Activated CD4-positive, alpha-beta T cell treated with anti-CD3 and anti-CD28 coated beads for 36 hours (primary cell): Measurements from ENCODE around the gene STK38L. TPM values are rescaled to one million over a fixed set of nuclear protein-coding genes. Genes with fewer than 3 reads are reported as not detected.

ENCODE experiments used
- ATAC-seq: fragments of 200-7000 bp; cut with Tn5 transposase; one replicate; pipeline ENCODE4 v1.10.0; 2021; ENCODE audit warnings: mild to moderate bottlenecking, moderate library complexity
- CTCF ChIA-PET: fragments of 350-600 bp; sonication (Branson Sonifier 250); formaldehyde crosslinking; loops from one replicate; lab custom pipeline; 2021; ENCODE audit warnings: antibody characterized with exemption; lab: Charles Lee
- POLR2A ChIA-PET: fragments of 350-600 bp; sonication (Branson Sonifier 250); formaldehyde crosslinking; loops from one replicate; lab custom pipeline; 2021; ENCODE audit warnings: antibody characterized with exemption, inconsistent platforms; lab: Charles Lee
- DNase-seq: peaks from one replicate; pipeline ENCODE4 v3.0.0-alpha.2; 2020
- H3K27ac Mint-ChIP-seq: one replicate; pipeline ENCODE4 v1.8.0; 2021; ENCODE audit warnings: mixed read lengths
- H3K27me3 Mint-ChIP-seq: one replicate; pipeline ENCODE4 v1.8.0; 2021; ENCODE audit warnings: mixed read lengths
- H3K36me3 Mint-ChIP-seq: one replicate; pipeline ENCODE4 v1.8.0; 2021; ENCODE audit warnings: low read depth, mixed read lengths
- H3K4me1 Mint-ChIP-seq: one replicate; pipeline ENCODE4 v1.8.0; 2021; ENCODE audit warnings: mixed read lengths
- H3K4me3 Mint-ChIP-seq: one replicate; pipeline ENCODE4 v1.8.0; 2021; ENCODE audit warnings: mild to moderate bottlenecking, moderate library complexity, mixed read lengths
- H3K9me3 Mint-ChIP-seq: one replicate; pipeline ENCODE4 v1.8.0; 2021; ENCODE audit warnings: low read depth, mixed read lengths
- intact Hi-C, 2 experiments: fragments of 100-400 bp; cut with DNase I in 1 of 2; cut with micrococcal nuclease in 1 of 2; formaldehyde crosslinking; loops; one replicate each; pipeline versions ENCODE4 v1.14.2 to v1.15.1; 2022 to 2024; cut with DNase I, micrococcal nuclease
- total RNA-seq, 2 experiments: library from RNA; stranded (reverse); gene quantifications; one replicate each; pipeline ENCODE4 v1.2.3, GENCODE V29; 2021

STK38L gene
- total RNA-seq, 2 experiments from 2014 or later, result 24.9 to 30.4 TPM

- POLR2A ChIA-PET, result no interaction called here
- Mint-ChIP-seq H3K27ac (no peak overlapping the region), H3K9me3 (no peaks in the 10 kb centered on the region), H3K27me3 (no peaks in the 10 kb centered on the region), H3K4me3 (no peak overlapping the region), H3K4me1 (peaks cover 8% of the 10 kb centered on the region), H3K36me3 (peaks cover 4% of the 10 kb centered on the region)
- CTCF ChIA-PET, result no interaction called here
- intact Hi-C loops, result no loop called here
- ATAC-seq (no peak), DNase-seq (no peak)
Measured at GRCh38 chr12:27293463-27293862, 49.4 kb downstream of the STK38L start.

GRCh38 chr12:27296674-27297073 is 52.6 kb downstream of the STK38L start:
- Mint-ChIP-seq H3K36me3 (peaks cover 13% of the 10 kb centered on the region), H3K9me3 (no peaks in the 10 kb centered on the region), H3K27me3 (no peaks in the 10 kb centered on the region), H3K4me1 (peaks cover 8% of the 10 kb centered on the region), H3K27ac (no peak overlapping the region), H3K4me3 (no peak overlapping the region)
- intact Hi-C loops, result loop anchor here in 1 of 2 experiments (1.0 to 2.0 kb wide), 2 partner anchors 52 to 116 kb away; partner anchors contain the start of gene STK38L
- POLR2A ChIA-PET, result no interaction called here
- DNase-seq (no peak), ATAC-seq (no peak)
- CTCF ChIA-PET, result interaction anchor here (0.6 to 1.9 kb wide), 6 partner anchors 9 to 161 kb away, joined by 3 to 24 read pairs (median 3); no protein-coding TSS in a partner anchor

DNA sequence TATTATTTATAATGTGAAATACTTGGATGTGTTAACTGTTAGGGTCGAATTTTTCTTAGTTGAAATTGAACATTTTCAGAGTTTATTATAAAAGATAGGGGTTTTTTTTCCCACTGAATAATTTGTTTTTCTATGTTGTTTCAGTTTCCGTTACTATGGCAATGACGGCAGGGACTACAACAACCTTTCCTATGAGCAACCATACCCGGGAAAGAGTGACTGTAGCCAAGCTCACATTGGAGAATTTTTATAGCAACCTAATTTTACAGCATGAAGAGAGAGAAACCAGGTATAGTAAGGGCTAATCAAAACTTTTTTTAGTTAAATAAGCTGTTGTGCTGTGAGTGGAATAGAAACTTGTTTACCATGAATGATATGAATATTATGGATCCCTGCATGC is 53.5 kb downstream of the STK38L start:
- ATAC-seq (peak; percentile 65), DNase-seq (peak; percentile 18)
- ChIA-PET CTCF (interaction anchor here (0.5 to 1.9 kb wide), 5 partner anchors 8 to 258 kb away, joined by 3 to 24 read pairs (median 3); no protein-coding TSS in a partner anchor), POLR2A (interaction anchor here (0.7 kb wide), 1 partner anchor 16 kb away, joined by 3 read pairs; no protein-coding TSS in a partner anchor)
- no peaks in the 10 kb centered on the region for H3K9me3 Mint-ChIP-seq
- no peaks in the 10 kb centered on the region for H3K27me3 Mint-ChIP-seq
- H3K4me1 Mint-ChIP-seq, result peaks cover 8% of the 10 kb centered on the region
- peak overlapping the region; percentile 63 for H3K27ac Mint-ChIP-seq
- peaks cover 13% of the 10 kb centered on the region for H3K36me3 Mint-ChIP-seq
- no peak overlapping the region for H3K4me3 Mint-ChIP-seq
- intact Hi-C loops, result loop anchor here in 1 of 2 experiments (1.0 to 2.0 kb wide), 2 partner anchors 53 to 117 kb away; partner anchors contain the start of gene STK38L

DNA sequence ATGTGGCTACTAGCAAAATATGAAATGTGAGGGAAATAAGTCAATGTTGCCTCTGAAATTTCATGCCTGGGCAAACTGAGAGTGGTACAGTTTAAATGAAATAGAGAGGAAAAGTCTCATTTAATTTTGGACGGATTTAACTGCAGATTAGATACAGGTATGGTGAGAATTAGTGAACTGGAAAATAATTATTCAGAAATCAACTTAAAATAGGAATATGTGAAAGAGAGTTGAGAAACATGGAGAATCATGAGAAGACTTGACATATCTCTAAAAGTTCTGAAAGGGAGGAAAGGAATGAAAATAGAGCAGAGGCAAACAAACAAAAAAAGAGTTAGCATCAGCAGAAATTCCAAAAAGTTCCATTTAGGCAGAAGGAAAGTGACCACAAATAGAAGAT is 55.0 kb downstream of the STK38L start:
- CTCF ChIA-PET, result interaction anchor here (0.7 to 1.5 kb wide), 2 partner anchors 13 to 158 kb away, joined by 3 to 4 read pairs; no protein-coding TSS in a partner anchor
- no peak for ATAC-seq
- POLR2A ChIA-PET, result no interaction called here
- H3K4me3 Mint-ChIP-seq, result no peak overlapping the region
- peaks cover 8% of the 10 kb centered on the region for H3K4me1 Mint-ChIP-seq
- H3K36me3 Mint-ChIP-seq, result peaks cover 15% of the 10 kb centered on the region
- peak overlapping the region; percentile 59 for H3K27ac Mint-ChIP-seq
- no peak for DNase-seq
- intact Hi-C loops, result no loop called here
- no peaks in the 10 kb centered on the region for H3K9me3 Mint-ChIP-seq
- no peaks in the 10 kb centered on the region for H3K27me3 Mint-ChIP-seq

DNA sequence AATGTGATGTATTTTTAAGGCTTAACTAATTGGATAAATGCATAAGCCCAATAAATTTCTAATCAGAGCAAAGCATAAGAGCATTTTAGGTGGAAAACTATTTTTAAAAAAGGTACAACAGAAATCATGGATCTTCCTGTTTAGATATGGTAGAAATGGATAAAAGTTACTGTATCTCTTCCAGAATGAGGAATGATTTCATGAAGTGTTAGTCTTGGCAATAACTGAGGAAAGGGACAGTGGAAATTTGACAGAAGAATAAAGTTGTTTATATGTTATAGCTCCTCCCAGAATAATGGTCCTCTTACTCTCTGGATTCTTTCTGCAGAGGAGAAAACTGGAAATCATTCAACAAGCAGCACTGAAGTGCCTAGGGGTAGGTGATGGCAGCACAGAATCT is 56.1 kb downstream of the STK38L start:
- Mint-ChIP-seq H3K27ac (no peak overlapping the region), H3K4me3 (no peak overlapping the region), H3K27me3 (no peaks in the 10 kb centered on the region), H3K4me1 (peaks cover 8% of the 10 kb centered on the region), H3K36me3 (peaks cover 15% of the 10 kb centered on the region), H3K9me3 (no peaks in the 10 kb centered on the region)
- intact Hi-C loops, result loop anchor here in 1 of 2 experiments (10.0 kb wide), 2 partner anchors 155 to 365 kb away; partner anchors contain the start of genes FGFR1OP2 and INTS13
- POLR2A ChIA-PET, result no interaction called here
- DNase-seq (no peak), ATAC-seq (no peak)
- CTCF ChIA-PET, result no interaction called here

GRCh38 chr12:27303139-27304111 is 59.3 kb downstream of the STK38L start:
- ChIA-PET CTCF (interaction anchor here (0.6 to 8.8 kb wide), 8 partner anchors 21 to 339 kb away, joined by 3 to 152 read pairs (median 4); partner anchors contain the start of genes MED21 and TM7SF3), POLR2A (no interaction called here)
- intact Hi-C loops, result loop anchor here (2.0 to 10.0 kb wide), 3 partner anchors 159 to 449 kb away; partner anchors contain the start of genes FGFR1OP2 (in 1 of the 2) and INTS13 (in 1 of the 2)

GRCh38 chr12:27304856-27305255 is 60.8 kb downstream of the STK38L start:
- ATAC-seq (no peak), DNase-seq (no peak)
- H3K9me3 Mint-ChIP-seq, result no peaks in the 10 kb centered on the region
- POLR2A ChIA-PET, result no interaction called here
- H3K4me1 Mint-ChIP-seq, result peaks cover 5% of the 10 kb centered on the region
- peaks cover 8% of the 10 kb centered on the region for H3K36me3 Mint-ChIP-seq
- no peaks in the 10 kb centered on the region for H3K27me3 Mint-ChIP-seq
- no peak overlapping the region for H3K27ac Mint-ChIP-seq
- CTCF ChIA-PET, result interaction anchor here (0.9 to 8.8 kb wide), 26 partner anchors 8 to 420 kb away, joined by 3 to 152 read pairs (median 6); partner anchors contain the start of genes MED21, STK38L and TM7SF3
- H3K4me3 Mint-ChIP-seq, result no peak overlapping the region
- intact Hi-C loops, result loop anchor here (2.0 to 10.0 kb wide), 3 partner anchors 160 to 450 kb away; partner anchors contain the start of genes FGFR1OP2 (in 1 of the 2) and INTS13 (in 1 of the 2)

More at GRCh38 chr12:27303139-27304111, 59.3 kb downstream of the STK38L start:
- H3K9me3 Mint-ChIP-seq, result no peaks in the 10 kb centered on the region
- H3K27me3 Mint-ChIP-seq, result no peaks in the 10 kb centered on the region
- H3K4me1 Mint-ChIP-seq, result peaks cover 5% of the 10 kb centered on the region
- no peak for DNase-seq
- H3K4me3 Mint-ChIP-seq, result no peak overlapping the region
- ATAC-seq, result no peak
- H3K27ac Mint-ChIP-seq, result peak overlapping the region; percentile 34
- H3K36me3 Mint-ChIP-seq, result peaks cover 11% of the 10 kb centered on the region

GRCh38 chr12:27305673-27306456 is 61.8 kb downstream of the STK38L start:
- DNase-seq, result no peak
- intact Hi-C loops, result loop anchor here (1.0 to 10.0 kb wide), 8 partner anchors 161 to 453 kb away; partner anchors contain the start of genes FGFR1OP2 (in 1 of the 2), INTS13 (in 1 of the 2) and MED21 (in 1 of the 2)
- no peaks in the 10 kb centered on the region for H3K27me3 Mint-ChIP-seq
- POLR2A ChIA-PET, result interaction anchor here (0.6 to 0.8 kb wide), 2 partner anchors 126 to 290 kb away, joined by 3 to 4 read pairs; no protein-coding TSS in a partner anchor
- no peaks in the 10 kb centered on the region for H3K9me3 Mint-ChIP-seq
- peaks cover 5% of the 10 kb centered on the region for H3K4me1 Mint-ChIP-seq
- peaks cover 11% of the 10 kb centered on the region for H3K36me3 Mint-ChIP-seq
- CTCF ChIA-PET, result interaction anchor here (0.6 to 8.8 kb wide), 79 partner anchors 9 to 474 kb away, joined by 3 to 152 read pairs (median 4); partner anchors contain the start of genes BMAL2, C12orf71, INTS13 and MED21
- no peak for ATAC-seq
- H3K27ac Mint-ChIP-seq, result no peak overlapping the region
- no peak overlapping the region for H3K4me3 Mint-ChIP-seq

DNA sequence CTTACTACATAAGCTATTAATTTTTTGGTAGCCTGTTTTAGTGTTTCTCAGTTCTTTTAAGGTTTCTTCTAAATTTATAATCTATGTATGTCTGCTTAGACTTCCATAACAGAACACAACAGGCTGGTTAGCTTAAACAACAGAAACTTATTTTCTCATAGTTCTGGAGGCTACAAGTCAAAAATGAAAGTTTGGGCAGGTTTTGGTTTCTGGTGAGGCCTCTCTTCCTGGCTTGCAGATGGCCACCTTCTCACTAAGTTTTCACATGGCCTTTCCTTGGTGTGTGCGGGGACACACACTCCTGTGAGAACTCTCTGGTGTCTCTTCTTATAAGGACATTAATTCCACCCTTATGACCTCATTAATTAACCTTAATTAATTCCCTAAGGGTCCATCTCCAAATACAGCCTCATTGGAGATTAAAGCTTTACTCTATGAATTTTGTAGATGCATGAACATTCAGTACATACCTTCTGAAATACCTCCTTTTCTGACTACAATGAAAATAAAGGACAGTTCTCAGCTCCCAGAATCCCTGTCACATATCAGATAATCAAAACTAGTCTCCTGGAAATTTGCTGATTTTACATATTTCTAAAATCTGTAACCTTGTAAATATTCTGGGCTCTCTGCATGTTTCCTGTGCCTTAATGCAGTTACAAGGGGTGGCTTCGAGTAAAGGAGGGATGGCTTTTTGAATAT is 65.4 kb downstream of the STK38L start:
- peaks cover 14% of the 10 kb centered on the region for H3K36me3 Mint-ChIP-seq
- H3K4me3 Mint-ChIP-seq, result no peak overlapping the region

GRCh38 chr12:27309995-27310315 is 65.9 kb downstream of the STK38L start:
- no peak overlapping the region for H3K4me3 Mint-ChIP-seq
- intact Hi-C loops, result loop anchor here in 1 of 2 experiments (10.0 kb wide), 2 partner anchors 165 to 375 kb away; partner anchors contain the start of genes FGFR1OP2 and INTS13
- DNase-seq (no peak), ATAC-seq (no peak)
- H3K27me3 Mint-ChIP-seq, result no peaks in the 10 kb centered on the region
- POLR2A ChIA-PET, result interaction anchor here (0.7 kb wide), 1 partner anchor 364 kb away, joined by 3 read pairs; no protein-coding TSS in a partner anchor
- CTCF ChIA-PET, result no interaction called here
- H3K36me3 Mint-ChIP-seq, result peaks cover 17% of the 10 kb centered on the region
- H3K9me3 Mint-ChIP-seq, result no peaks in the 10 kb centered on the region
- H3K27ac Mint-ChIP-seq, result no peak overlapping the region
- peaks cover 5% of the 10 kb centered on the region for H3K4me1 Mint-ChIP-seq

More for the DNA sequence above, 65.4 kb downstream of the STK38L start:
- no peaks in the 10 kb centered on the region for H3K27me3 Mint-ChIP-seq
- peaks cover 5% of the 10 kb centered on the region for H3K4me1 Mint-ChIP-seq
- H3K9me3 Mint-ChIP-seq, result no peaks in the 10 kb centered on the region
- ChIA-PET CTCF (interaction anchor here (0.5 to 8.8 kb wide), 5 partner anchors 125 to 421 kb away, joined by 3 to 152 read pairs (median 3); partner anchors contain the start of genes MED21 and TM7SF3), POLR2A (interaction anchor here (0.7 kb wide), 1 partner anchor 363 kb away, joined by 3 read pairs; no protein-coding TSS in a partner anchor)
- no peak overlapping the region for H3K27ac Mint-ChIP-seq
- no peak for DNase-seq
- ATAC-seq, result no peak
- intact Hi-C loops, result loop anchor here in 1 of 2 experiments (10.0 kb wide), 2 partner anchors 165 to 375 kb away; partner anchors contain the start of genes FGFR1OP2 and INTS13
